GM21825 (cell line): Measurements from ENCODE around the gene MEAF6.
"Not testable (repeated sequence)": the region's sequence is repeated elsewhere in the genome, so short reads cannot be mapped to it uniquely, and the experiment has no call there.

Experiments
- ATAC-seq: cut with Tn5 transposase; IDR thresholded peaks from one replicate; pipeline ENCODE4 v1.9.1; 2021; ENCODE audit warnings: mild to moderate bottlenecking, moderate library complexity; ENCODE audit not compliant: unreplicated experiment

The MEAF6 gene

GRCh38 chr1:37514350-37515184, at the start of gene MEAF6:
Gene MEAF6, minus strand, starts transcription at chr1:37514766. Its CDS starts 20 bp downstream, at chr1:37514746.
- ATAC-seq: peak; percentile 86

DNA sequence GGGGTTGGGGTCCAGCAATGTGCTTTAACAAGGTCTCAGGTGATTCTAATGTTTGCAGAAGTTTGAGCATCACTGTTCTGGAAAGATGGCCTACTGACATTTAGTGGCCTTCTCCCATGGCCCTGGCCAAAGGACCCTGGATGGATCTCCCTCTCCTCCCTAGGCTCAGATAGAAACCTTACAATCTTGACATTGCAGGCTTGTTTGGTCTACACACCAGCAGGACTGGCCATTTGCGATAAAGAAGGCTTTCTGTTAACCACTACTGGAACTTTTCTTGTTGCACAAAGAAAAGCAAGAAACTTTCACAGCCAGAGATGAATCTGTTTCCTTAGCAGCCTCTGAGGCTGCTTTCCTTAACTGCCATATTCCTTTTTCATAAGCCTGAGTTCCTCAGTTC, 48.4 kb upstream of the MEAF6 start:
- no peak for ATAC-seq

DNA sequence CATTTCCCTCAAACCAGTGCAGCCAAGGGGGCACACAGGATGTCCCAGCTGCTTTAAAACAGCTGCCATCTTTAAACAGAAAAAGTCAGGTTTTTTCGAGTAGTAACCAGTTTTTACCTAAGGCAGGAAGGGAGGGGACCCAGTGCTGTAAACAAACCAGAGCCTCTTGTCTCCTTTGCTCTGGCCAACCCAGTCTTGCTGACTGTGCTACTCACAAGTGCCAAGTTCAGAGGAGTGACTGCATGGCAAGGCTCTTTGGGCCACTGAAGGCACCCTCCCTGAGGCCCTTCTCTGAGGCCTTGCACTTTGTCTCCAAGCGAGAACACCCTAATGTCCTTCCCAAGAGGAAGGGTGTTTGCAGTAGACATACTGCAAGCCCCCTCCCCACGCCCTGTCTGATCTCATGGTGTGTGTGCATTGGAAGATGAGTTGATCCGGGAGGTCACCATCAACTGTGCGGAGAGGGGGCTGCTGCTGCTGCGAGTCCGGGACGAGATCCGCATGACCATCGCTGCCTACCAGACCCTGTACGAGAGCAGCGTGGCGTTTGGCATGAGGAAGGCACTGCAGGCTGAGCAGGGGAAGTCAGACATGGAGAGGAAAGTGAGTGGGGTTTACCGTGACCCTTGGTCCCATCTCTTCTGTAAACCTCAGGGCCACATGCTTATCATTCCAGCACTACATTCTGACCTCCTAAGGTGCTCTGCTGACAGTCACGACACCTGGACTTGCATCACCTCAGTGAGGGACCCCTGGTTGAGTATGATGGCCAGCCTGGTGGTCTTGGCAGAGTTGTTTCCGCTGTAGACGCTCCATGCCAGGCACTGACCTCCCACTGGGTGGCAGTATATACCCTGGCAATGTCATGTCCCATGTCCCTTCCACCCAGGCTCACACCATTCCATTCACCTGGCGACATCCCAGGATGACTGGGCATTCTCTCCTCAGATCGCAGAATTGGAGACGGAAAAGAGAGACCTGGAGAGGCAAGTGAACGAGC, 46.9 kb upstream of the MEAF6 start:
- ATAC-seq: no peak

DNA sequence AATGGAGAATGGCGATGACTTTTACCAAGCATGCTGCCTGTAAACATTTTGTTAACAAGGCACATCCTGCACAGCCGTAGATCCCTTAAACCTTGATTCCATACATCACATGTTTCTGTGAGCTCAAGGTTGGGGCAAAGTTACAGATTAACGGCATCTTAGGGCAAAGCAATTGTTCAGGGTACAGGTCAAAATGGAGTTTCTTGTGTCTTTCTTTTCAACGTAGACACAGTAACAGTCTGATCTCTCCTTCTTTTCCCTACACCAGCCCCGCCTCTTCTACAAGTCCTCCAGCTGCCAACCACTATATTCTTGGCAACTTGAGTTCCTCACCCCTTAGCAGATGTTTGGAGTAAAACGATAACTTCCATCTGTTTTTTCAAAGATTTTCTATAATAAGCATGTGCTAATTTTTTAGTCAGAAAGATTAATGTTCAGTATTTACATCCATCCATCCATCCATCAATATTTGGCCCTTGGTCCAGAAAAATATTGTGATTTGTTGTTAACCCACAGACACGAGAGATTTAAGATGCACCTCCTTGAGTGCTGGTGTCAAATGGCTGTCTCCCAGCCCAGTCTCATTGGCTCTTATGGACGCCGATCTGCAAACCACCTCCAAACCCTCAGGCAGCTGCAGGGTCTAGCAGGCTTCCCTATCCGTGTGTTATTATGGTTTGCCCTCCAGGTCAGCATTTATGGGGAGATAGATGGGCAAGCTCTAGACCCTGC, 46.0 kb upstream of the MEAF6 start:
- no peak for ATAC-seq

- ATAC-seq: not testable (repeated sequence)
Measured at GRCh38 chr1:37559957-37560379, 45.4 kb upstream of the MEAF6 start.

GRCh38 chr1:37559080-37559479, 44.5 kb upstream of the MEAF6 start:
- no peak for ATAC-seq

DNA sequence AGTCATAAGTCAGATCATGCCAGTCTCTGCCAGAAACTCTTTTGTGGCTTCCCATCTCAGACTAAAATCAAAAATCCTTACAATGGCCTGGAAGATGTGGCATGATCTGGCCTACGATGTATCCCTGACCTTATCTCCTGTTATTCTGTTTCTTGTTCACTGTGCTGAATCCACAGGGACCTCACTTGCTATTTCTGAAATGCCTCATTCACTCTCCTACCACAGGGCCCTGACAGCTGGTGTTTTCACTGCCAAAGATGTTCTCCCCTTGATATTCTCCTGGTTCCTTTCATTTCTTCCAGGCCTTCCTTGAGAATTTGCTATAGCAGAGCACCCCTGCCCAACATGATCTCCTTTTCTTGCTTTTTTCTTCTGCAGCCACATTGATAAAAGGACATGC, 43.8 kb upstream of the MEAF6 start:
- ATAC-seq: no peak

- ATAC-seq: no peak
Measured at GRCh38 chr1:37557402-37557801, 42.8 kb upstream of the MEAF6 start.

DNA sequence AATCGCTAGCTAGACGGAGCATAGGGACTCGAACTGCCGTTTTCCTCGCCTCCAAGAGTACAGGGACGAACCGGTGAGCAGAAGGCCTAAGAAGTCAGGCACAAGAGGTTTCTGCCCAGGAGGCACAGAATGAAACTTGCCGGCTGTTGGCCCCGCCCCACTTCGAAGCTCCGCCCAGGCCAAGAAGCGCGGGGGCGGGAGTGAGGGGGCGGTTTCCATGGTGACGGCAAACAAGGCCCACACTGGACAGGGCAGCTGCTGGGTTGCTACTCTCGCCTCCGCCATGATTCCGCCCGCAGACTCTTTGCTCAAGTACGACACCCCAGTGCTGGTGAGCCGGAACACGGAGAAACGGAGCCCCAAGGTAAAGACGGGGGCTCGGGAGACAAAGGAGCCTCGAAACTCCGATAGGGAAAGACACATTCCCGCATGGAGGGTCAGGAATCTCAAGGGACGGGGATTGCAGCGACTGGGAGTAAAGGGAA, 42.2 kb upstream of the MEAF6 start, which contains the start of gene DNALI1:
Gene DNALI1, plus strand, starts transcription at position 229 of the 485 bp plus-strand sequence. Its CDS starts 55 bp downstream, at position 284.
- ATAC-seq: no peak

- peak; percentile 80 for ATAC-seq
Measured at GRCh38 chr1:37553927-37554808, 39.6 kb upstream of the MEAF6 start, which contains the start of gene SNIP1. Gene SNIP1, minus strand, starts transcription at chr1:37554293. Its CDS starts 64 bp downstream, at chr1:37554229.

DNA sequence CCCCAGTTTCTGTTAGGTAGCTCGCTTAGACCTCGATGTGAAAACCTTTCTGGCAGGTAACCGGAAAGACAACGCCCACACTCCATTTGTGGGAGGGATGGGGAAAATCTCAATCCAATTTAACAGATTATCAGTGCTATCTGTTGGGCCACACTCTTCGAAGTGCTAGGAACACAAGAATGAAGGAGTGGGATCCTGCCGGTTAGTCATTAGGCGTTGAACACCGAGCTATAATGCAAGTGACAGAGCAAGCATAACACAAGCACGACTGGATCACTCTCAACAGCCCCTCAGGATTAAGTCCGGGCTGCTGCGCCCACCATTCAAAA, 39.0 kb upstream of the MEAF6 start:
- ATAC-seq: no peak

GRCh38 chr1:37549341-37549740, 34.8 kb upstream of the MEAF6 start:
- ATAC-seq: no peak

GRCh38 chr1:37545019-37545418, 30.5 kb upstream of the MEAF6 start:
- ATAC-seq: no peak

DNA sequence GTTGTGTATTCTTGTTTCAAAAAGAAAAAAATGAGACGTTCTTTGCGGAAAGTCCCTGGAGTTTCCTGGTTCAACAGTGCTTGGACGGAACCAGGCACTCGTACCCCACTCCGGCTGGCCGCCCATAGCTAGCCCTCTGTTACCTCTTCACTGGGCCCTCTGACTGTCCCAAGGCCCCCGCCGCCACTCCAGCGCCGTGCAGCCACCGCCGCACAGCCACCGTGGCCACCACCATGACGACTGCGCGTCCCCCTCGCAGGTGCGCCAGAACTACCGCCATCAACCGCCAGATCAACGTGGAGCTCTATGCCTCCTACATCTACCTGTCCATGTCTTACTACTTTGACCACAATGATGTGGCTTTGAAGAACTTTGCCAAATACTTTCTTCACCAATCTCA, 30.0 kb upstream of the MEAF6 start:
- no peak for ATAC-seq

- ATAC-seq: no peak
Measured at GRCh38 chr1:37540036-37540785, 25.6 kb upstream of the MEAF6 start.

DNA sequence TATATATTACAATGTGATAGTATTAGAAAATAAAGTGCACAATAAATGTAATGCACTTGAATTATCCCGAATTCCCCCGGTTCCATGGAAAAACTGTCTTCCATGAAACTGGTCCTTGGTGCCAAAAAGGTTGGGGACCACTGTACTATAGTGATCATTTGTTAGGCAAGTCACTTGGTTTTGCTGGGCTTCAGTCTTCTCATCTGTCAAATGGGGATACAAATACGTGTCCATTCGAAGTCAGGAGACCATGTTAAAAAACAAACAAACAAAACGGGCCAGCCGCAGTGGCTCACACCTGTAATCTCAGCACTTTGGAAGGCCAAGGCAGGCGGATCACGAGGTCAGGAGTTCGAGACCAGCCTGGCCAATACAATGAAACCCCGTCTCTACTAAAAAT, 24.6 kb upstream of the MEAF6 start:
- ATAC-seq: not testable (repeated sequence)

GRCh38 chr1:37537378-37537777, 22.8 kb upstream of the MEAF6 start:
- ATAC-seq: no peak

DNA sequence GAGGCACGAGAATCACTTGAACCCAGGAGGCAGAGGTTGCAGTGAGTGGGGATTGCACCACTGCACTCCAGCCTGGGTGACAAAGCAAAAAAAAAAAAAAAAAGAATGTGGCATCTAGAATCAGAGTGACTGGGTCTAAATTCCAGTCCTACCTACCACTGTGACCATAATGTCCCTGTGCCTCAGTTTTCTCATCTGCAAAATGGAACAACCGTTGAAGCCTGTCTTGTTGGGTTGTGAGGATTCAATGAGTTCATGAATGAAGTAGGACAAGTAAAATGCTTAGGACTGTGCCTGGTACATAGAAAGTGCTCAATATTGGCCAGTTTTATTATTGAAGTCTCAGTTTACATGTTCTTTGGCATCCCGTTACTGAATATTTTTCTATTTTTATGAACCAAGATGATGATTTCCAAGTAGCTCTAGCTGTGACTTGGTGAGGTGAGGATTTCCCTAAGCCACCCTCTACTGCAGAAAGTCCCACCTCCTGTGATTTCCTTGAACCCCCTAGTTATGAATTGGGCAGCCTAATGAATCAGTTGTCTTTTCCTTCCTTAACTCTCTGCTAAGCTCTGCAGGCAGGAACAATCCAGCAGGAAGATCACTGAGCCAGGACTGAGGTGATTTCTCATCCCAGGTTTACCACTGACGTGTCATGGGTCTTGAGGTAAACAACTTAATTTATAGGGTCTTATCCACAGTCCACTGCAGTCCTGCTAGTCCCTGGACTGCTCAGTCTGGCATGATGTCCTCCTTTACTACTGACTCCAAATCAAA, 18.9 kb upstream of the MEAF6 start:
- no peak for ATAC-seq
